ENCODE results near the gene GDI1. TPM values are rescaled to one million over a fixed set of nuclear protein-coding genes. Genes with fewer than 3 reads are reported as not detected.

The GDI1 gene
- polyA plus RNA-seq, 4 donors: 59.2 to 76.5 (median 62.6) TPM

DNA sequence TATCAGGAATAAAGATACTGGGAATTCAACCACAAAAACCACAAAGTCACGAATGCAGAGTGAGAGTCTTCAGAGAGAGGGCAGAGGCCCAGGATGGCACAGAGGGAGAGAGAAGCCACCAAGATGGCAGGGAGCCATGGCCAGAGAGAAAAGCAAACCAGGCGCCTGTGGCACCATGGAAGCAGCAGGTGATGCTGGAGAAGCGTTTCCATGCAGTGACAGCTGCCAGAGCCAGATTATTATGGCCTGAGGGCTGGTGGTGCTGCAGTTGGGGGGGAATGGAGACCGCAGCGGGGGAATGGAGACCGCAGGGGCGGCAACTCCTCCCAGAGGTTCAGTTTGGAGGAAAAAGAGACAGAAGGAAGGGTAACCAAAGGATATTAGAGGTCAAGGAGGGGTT, 19.8 kb upstream of the GDI1 start:
- H3K9me3 ChIP-seq (ENCODE audit: control insufficient read depth in 2 of 2, insufficient read depth in 1 of 2, low read depth in 1 of 2, low read length in 1 of 2): no peaks in the 10 kb centered on the region
- H3K27me3 ChIP-seq (ENCODE audit: control insufficient read depth in 3 of 3, insufficient read depth in 3 of 3, low read length in 3 of 3): no peaks in the 10 kb centered on the region
- peaks cover 0 to 40% (median 0%) of the 10 kb centered on the region in 3 donors for H3K36me3 ChIP-seq (ENCODE audit: control insufficient read depth in 3 of 3, insufficient read depth in 2 of 3, low read depth in 1 of 3, low read length in 3 of 3)
- peaks cover 0 to 6% (median 0%) of the 10 kb centered on the region in 3 donors for H3K4me1 ChIP-seq (ENCODE audit: control insufficient read depth in 3 of 3, insufficient read depth in 2 of 3, low read depth in 1 of 3, low read length in 2 of 3)
- FAIRE-seq (no peak), DNase-seq (no peak)
- H3K4me3 ChIP-seq (ENCODE audit: low read depth in 1 of 3, low read length in 3 of 3): no peak overlapping the region
- no peak overlapping the region for H3K27ac ChIP-seq (ENCODE audit: low read depth in 1 of 3, low read length in 2 of 3)
- WGBS, 3 donors: 76 to 86% (median 83%) methylated on average over 7 of the region's 7 CpGs

DNA sequence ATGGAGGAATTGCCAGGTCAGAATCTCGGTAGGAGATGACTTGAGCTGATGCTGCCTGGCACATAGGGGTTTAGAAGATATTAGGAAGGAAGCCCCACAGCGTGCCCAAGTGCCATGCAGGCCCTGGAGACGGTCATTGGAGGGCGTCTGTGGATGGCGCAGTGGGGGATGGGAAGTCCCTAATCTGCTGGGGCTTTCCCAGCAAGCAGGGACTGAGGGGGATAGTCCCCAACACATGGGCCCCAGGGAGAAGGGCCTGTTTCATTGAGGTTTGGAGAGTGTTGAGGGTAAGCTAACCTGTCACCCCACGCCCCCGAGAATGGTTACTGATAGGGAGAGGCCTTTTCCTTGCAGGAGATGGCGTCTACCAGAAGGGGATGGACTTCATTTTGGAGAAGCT, 17.8 kb upstream of the GDI1 start:
- DNase-seq (no peak), FAIRE-seq (no peak)
- 83 to 96% (median 89%) methylated on average over 7 to 8 of the region's 8 CpGs for WGBS, 3 donors
- no peak overlapping the region for H3K4me3 ChIP-seq (ENCODE audit: low read depth in 1 of 3, low read length in 3 of 3)
- no peaks in the 10 kb centered on the region for H3K4me1 ChIP-seq (ENCODE audit: control insufficient read depth in 3 of 3, insufficient read depth in 2 of 3, low read depth in 1 of 3, low read length in 2 of 3)
- peaks cover 0 to 30% (median 0%) of the 10 kb centered on the region in 3 donors for H3K36me3 ChIP-seq (ENCODE audit: control insufficient read depth in 3 of 3, insufficient read depth in 2 of 3, low read depth in 1 of 3, low read length in 3 of 3)
- H3K9me3 ChIP-seq (ENCODE audit: control insufficient read depth in 2 of 2, insufficient read depth in 1 of 2, low read depth in 1 of 2, low read length in 1 of 2): no peaks in the 10 kb centered on the region
- H3K27ac ChIP-seq (ENCODE audit: low read depth in 1 of 3, low read length in 2 of 3): no peak overlapping the region
- H3K27me3 ChIP-seq (ENCODE audit: control insufficient read depth in 3 of 3, insufficient read depth in 3 of 3, low read length in 3 of 3): no peaks in the 10 kb centered on the region

DNA sequence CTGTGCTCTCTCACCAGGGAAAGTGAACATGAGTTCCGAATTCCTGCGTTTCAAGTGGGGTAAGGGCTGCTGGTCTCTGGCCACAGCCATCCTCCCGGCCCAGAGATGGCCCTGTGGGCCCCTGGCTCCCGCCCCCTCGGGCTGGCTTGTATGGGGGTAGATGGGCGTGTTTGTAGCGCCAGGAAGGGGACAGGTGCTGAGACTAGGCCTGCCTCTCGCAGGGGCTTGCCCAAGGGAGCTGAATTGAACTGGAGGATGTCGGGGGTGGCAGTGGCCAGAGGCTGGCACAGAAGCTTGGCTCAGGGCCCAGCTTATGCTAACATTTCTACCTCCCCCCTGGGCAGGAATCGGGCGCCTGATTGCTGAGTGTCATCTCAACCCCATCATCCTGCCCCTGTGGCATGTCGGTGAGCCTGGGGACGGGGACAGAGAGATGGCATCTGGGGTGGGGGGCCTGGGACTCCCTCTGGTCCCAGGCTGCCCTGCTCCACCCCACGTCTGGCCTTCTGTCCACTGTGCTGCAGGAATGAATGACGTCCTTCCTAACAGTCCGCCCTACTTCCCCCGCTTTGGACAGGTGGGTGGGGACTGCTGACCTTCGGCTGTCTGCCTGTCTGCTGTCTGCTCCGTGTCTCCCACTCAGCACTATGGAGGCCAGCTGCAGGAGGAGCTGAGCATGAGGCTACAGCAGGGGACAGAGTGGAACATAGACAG, 17.1 kb upstream of the GDI1 start:
- Histone ChIP-seq H3K27me3 (ENCODE audit: control insufficient read depth in 3 of 3, insufficient read depth in 3 of 3, low read length in 3 of 3) (no peaks in the 10 kb centered on the region), H3K27ac (ENCODE audit: low read depth in 1 of 3, low read length in 2 of 3) (no peak overlapping the region), H3K4me3 (ENCODE audit: low read depth in 1 of 3, low read length in 3 of 3) (no peak overlapping the region), H3K36me3 (ENCODE audit: control insufficient read depth in 3 of 3, insufficient read depth in 2 of 3, low read depth in 1 of 3, low read length in 3 of 3) (peaks cover 0 to 30% (median 0%) of the 10 kb centered on the region in 3 donors), H3K4me1 (ENCODE audit: control insufficient read depth in 3 of 3, insufficient read depth in 2 of 3, low read depth in 1 of 3, low read length in 2 of 3) (no peaks in the 10 kb centered on the region), H3K9me3 (ENCODE audit: control insufficient read depth in 2 of 2, insufficient read depth in 1 of 2, low read depth in 1 of 2, low read length in 1 of 2) (no peaks in the 10 kb centered on the region)
- WGBS, 3 donors: 78 to 80% (median 79%) methylated on average over 16 to 19 of the region's 19 CpGs
- FAIRE-seq: no peak
- no peak for DNase-seq

DNA sequence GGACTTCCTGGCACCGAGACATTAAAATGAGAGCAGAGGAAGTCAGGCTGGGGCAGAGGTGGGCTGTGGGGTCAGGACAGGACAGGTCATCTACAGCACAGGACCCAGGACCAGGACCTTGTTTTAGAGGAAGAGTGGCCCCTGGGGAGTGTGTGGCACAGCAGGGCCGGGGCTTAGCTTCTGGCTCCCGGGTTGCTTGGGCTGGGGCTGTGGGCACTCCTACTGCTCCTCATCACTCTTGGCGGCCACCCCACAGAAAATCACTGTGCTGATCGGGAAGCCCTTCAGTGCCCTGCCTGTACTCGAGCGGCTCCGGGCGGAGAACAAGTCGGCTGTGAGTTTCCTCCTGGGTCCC, 16.6 kb upstream of the GDI1 start:
- H3K27me3 ChIP-seq (ENCODE audit: control insufficient read depth in 3 of 3, insufficient read depth in 3 of 3, low read length in 3 of 3): no peaks in the 10 kb centered on the region
- 84 to 89% (median 88%) methylated on average over 3 to 10 of the region's 10 CpGs for WGBS, 3 donors
- no peaks in the 10 kb centered on the region for H3K9me3 ChIP-seq (ENCODE audit: control insufficient read depth in 2 of 2, insufficient read depth in 1 of 2, low read depth in 1 of 2, low read length in 1 of 2)
- DNase-seq (no peak), FAIRE-seq (no peak)
- H3K27ac ChIP-seq (ENCODE audit: low read depth in 1 of 3, low read length in 2 of 3): no peak overlapping the region
- no peak overlapping the region for H3K4me3 ChIP-seq (ENCODE audit: low read depth in 1 of 3, low read length in 3 of 3)
- H3K36me3 ChIP-seq (ENCODE audit: control insufficient read depth in 3 of 3, insufficient read depth in 2 of 3, low read depth in 1 of 3, low read length in 3 of 3): peaks cover 0 to 26% (median 0%) of the 10 kb centered on the region in 3 donors
- H3K4me1 ChIP-seq (ENCODE audit: control insufficient read depth in 3 of 3, insufficient read depth in 2 of 3, low read depth in 1 of 3, low read length in 2 of 3): no peaks in the 10 kb centered on the region

DNA sequence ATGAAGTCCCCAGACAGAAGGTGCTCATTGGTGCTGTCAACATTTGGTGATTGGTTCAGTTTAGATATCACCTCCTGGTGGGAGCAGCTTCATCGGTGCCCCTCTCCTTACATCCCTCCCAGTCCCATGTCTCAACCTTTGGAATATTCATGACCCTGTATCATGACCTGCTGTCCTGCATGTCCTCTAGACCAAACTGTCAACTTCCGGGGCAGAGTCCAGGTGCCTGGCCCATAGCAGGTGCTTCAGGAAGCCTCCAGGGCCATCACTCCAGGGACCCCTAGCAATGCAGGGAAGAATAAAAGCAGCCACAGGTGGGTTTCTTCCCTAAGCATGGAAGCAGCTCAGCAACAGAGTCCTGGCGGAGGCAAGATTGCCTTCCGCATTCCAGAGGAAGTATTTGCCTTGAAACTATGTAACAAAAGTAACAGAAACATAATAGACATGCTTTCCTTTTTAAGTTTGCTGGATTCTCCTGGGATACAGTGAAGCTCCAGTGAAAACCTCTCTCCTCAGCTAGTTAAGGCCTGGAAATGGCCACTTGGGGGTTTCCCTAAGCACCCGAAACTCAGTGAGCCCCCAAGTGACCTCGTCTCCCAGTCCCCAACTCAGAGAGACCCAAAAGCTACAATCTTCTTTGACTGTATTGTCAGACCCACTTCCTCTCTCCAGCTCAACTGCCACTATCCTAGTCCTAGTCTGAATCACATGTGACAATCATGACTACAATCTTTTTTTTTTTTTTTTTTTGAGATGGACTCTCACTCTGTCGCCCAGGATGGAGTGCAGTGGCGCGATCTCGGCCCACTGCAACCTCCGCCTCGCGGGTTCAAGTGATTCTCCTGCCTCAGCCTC, 9.8 kb upstream of the GDI1 start:
- 88 to 91% (median 91%) methylated on average over 12 to 13 of the region's 13 CpGs for WGBS, 3 donors
- Histone ChIP-seq H3K36me3 (ENCODE audit: control insufficient read depth in 3 of 3, insufficient read depth in 2 of 3, low read depth in 1 of 3, low read length in 3 of 3) (peaks cover 0 to 20% (median 0%) of the 10 kb centered on the region in 3 donors), H3K4me3 (ENCODE audit: low read depth in 1 of 3, low read length in 3 of 3) (no peak overlapping the region), H3K4me1 (ENCODE audit: control insufficient read depth in 3 of 3, insufficient read depth in 2 of 3, low read depth in 1 of 3, low read length in 2 of 3) (peaks cover 0 to 19% (median 3%) of the 10 kb centered on the region in 3 donors), H3K27me3 (ENCODE audit: control insufficient read depth in 3 of 3, insufficient read depth in 3 of 3, low read length in 3 of 3) (no peaks in the 10 kb centered on the region), H3K9me3 (ENCODE audit: control insufficient read depth in 2 of 2, insufficient read depth in 1 of 2, low read depth in 1 of 2, low read length in 1 of 2) (no peaks in the 10 kb centered on the region), H3K27ac (ENCODE audit: low read depth in 1 of 3, low read length in 2 of 3) (peak overlapping the region in 1 of 3 donors; percentile 28)
- no peak for FAIRE-seq
- no peak for DNase-seq

DNA sequence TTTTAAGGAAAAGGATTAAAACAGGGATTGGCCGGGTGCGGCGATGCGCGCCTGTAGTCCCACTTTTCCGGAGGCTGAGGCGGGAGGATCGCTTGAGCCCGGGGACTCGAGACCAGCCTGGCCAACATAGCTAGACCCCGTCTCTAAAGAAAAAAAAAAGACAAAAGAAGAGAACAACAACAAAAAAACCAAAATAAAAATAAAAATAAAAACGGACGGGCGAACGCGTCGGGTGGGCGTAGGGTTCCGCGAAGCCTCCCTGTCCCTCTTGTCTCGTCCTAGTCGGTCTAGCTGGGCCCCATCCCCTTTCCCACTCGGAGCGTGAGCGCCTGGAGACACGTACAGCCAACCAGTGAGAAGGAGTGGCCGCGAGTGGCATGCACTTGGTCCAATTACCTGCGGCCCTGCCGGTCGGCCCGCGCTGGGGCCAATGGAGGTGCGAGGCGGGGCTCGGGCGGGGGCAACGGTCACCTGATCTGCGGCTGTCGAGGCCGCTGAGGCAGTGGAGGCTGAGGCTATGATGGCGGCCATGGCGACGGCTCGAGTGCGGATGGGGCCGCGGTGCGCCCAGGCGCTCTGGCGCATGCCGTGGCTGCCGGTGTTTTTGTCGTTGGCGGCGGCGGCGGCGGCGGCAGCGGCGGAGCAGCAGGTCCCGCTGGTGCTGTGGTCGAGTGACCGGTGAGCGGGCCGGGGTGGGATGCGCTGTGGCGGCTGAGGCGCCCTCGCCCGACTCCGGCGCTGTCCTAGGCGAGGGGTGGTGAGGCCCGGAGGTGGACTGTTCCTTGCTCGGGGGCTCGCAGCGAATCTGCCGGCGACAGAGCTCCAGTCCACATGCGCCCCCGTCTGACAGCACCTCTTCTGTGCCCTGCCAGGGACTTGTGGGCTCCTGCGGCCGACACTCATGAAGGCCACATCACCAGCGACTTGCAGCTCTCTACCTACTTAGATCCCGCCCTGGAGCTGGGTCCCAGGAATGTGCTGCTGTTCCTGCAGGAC, 8.5 kb upstream of the GDI1 start, which contains the start of gene ATP6AP1:
TSS of gene ATP6AP1 (plus strand) at position 502 of the 996 bp plus-strand sequence. CDS start at position 518, 16 bp downstream.
- Histone ChIP-seq H3K36me3 (ENCODE audit: control insufficient read depth in 3 of 3, insufficient read depth in 2 of 3, low read depth in 1 of 3, low read length in 3 of 3) (peaks cover 0 to 32% (median 0%) of the 10 kb centered on the region in 3 donors), H3K9me3 (ENCODE audit: control insufficient read depth in 2 of 2, insufficient read depth in 1 of 2, low read depth in 1 of 2, low read length in 1 of 2) (no peaks in the 10 kb centered on the region), H3K4me3 (ENCODE audit: low read depth in 1 of 3, low read length in 3 of 3) (peak within 1 kb of the TSS; percentile 64 to 82 (median 71)), H3K4me1 (ENCODE audit: control insufficient read depth in 3 of 3, insufficient read depth in 2 of 3, low read depth in 1 of 3, low read length in 2 of 3) (peaks cover 0 to 19% (median 3%) of the 10 kb centered on the region in 3 donors), H3K27me3 (ENCODE audit: control insufficient read depth in 3 of 3, insufficient read depth in 3 of 3, low read length in 3 of 3) (no peaks in the 10 kb centered on the region), H3K27ac (ENCODE audit: low read depth in 1 of 3, low read length in 2 of 3) (peak within 1 kb of the TSS; percentile 28 to 71 (median 70))
- WGBS, 3 donors: 5 to 46% (median 8%) methylated on average over 40 to 87 of the region's 87 CpGs
- DNase-seq (peak; percentile 92), FAIRE-seq (no peak)

DNA sequence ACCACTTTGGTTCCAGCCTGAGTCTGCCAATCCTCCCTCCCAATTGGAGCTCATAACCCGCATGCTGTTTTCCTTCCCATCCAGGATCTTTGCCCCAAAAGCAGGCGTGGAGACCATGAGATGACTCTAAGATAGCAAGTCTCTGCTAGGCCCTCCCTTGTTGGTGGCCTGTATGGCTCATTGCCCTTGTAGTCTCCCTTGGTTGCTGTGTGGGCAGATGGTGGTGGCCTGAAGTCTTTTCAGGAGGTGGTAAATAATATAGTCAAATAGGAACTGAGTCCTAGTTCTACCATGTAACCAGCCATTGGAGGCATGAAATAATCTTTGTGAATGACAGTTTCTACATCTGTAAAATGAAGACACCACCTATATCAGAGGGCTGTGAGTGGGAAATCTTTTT, 7.2 kb upstream of the GDI1 start:
- Histone ChIP-seq H3K27ac (ENCODE audit: low read depth in 1 of 3, low read length in 2 of 3) (peak overlapping the region in 1 of 3 donors; percentile 27), H3K27me3 (ENCODE audit: control insufficient read depth in 3 of 3, insufficient read depth in 3 of 3, low read length in 3 of 3) (no peaks in the 10 kb centered on the region)
- WGBS, 3 donors: 71 to 75% (median 71%) methylated on average over 2 of the region's 2 CpGs

More for the DNA sequence above, 7.2 kb upstream of the GDI1 start:
- no peak for DNase-seq
- FAIRE-seq: no peak
- no peaks in the 10 kb centered on the region for H3K9me3 ChIP-seq (ENCODE audit: control insufficient read depth in 2 of 2, insufficient read depth in 1 of 2, low read depth in 1 of 2, low read length in 1 of 2)
- peaks cover 0 to 19% (median 3%) of the 10 kb centered on the region in 3 donors for H3K4me1 ChIP-seq (ENCODE audit: control insufficient read depth in 3 of 3, insufficient read depth in 2 of 3, low read depth in 1 of 3, low read length in 2 of 3)
- H3K4me3 ChIP-seq (ENCODE audit: low read depth in 1 of 3, low read length in 3 of 3): peak overlapping the region in 2 of 3 donors; percentile 71 to 82
- peaks cover 0 to 44% (median 0%) of the 10 kb centered on the region in 3 donors for H3K36me3 ChIP-seq (ENCODE audit: control insufficient read depth in 3 of 3, insufficient read depth in 2 of 3, low read depth in 1 of 3, low read length in 3 of 3)
